Fibroblast of skin of abdomen (primary cell): ENCODE measurements around the gene SLC35D2. TPM values are rescaled to one million over a fixed set of nuclear protein-coding genes. Genes with fewer than 3 reads are reported as not detected.

ENCODE experiments used
- DNase-seq: peaks from one replicate; pipeline ENCODE4 v3.0.0-alpha.2; 2013
- polyA plus RNA-seq, 2 experiments: library from polyadenylated mRNA; unstranded; fragments of 120-200 nt; gene quantifications; one replicate each; pipeline ENCODE4 v1.2.1, GENCODE V29; 2013; ENCODE audit not compliant: insufficient read length in 2 of 2

SLC35D2 gene
- 16.4 TPM for polyA plus RNA-seq (2013, experiment 1 of 2; ENCODE audit: insufficient read length)
- 17.4 TPM for polyA plus RNA-seq (2013, experiment 2 of 2; ENCODE audit: insufficient read length)

GRCh38 chr9:96383165-96383942, at the start of gene SLC35D2:
Gene SLC35D2 (minus strand): TSS chr9:96383711. CDS start chr9:96383634, 77 bp downstream.
- DNase-seq = peak; percentile 35

GRCh38 chr9:96430377-96430776, 46.9 kb upstream of the SLC35D2 start:
- DNase-seq = no peak

DNA sequence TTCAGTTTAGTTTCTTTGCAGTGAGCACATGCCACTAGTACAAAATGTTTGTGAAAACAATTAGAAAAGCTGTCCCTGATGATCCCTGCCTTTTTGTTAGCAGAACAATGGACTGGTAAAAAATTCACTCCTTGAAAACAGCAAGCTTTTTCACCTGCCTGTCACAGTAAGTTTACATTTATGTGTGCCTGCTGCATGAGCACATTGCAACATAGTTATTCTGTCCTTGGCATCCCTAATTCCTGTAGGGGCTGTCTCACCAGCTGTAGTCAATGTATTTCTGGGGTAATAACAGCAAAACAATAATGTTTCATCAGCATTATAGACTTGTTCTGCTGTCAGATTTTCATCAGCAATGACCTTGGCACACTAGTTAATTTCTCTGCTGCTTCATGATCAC, 46.2 kb upstream of the SLC35D2 start:
- DNase-seq = no peak

GRCh38 chr9:96425500-96426169, 42.1 kb upstream of the SLC35D2 start:
- DNase-seq = no peak

- DNase-seq = no peak
Measured at GRCh38 chr9:96423985-96424336, 40.5 kb upstream of the SLC35D2 start.

DNA sequence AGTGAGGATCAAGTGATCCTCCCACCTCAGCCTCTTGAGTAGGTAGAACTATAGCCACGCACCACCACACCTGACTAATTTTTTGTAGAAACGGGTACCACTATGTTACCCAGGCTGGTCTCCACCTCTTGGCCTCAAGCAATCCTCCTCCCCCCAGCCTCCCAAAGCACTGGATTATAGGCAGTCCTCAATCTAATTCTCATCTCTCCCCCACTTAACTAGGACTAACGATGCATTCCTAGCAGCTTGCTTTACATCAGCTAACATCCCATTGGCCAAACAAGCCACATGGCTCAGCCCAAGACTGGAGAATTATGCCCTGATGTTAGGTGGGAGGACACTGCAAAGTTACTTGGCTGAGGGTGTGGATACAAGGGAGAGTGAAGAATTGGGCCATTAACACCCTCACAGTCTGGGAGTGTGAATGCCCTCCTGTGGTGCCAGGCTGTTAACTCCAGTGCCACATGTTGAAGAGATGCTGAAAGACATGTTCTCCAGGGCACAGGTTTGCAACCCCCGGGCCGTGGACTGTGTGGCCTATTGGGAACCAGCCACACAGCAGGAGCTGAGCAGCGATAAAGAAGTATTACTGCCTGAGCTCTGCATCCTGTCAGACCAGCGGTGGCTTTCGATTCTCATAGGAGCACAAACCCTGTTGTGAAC, 39.9 kb upstream of the SLC35D2 start:
- DNase-seq = no peak

DNA sequence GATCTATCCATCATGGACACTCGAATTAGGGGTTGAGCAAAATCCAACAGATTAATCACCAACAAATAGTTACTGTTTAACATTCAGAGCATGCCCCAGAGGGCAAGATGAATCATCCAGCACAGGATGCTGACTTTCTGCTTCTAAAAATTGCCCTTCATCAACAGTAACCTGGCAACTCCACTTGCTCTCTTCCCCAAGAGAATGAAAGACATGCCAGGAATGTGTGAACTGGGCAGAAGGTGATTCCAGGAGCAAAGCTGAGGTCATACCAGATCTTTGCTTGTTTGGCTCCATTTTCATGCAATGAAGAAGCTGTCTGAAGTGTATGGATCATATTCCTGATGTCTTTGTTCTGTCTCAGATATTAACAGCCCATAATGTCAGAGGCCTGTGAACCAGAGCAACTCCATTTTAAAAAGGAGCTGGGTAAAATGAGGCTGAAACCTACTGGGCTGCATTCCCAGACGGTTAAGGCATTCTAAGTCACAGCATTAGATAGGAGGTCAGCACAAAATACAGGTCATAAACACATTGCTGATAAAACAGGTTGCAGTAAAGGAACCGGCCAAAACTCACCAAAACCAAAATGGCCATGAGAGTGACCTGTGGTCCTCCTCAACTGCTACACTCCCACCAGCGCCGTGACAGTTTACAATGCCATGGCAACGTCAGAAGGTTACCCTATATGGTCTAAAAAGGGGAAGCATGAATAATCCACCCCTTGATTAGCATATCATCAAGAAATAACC, 37.1 kb upstream of the SLC35D2 start:
- peak; percentile 93 for DNase-seq

GRCh38 chr9:96419691-96419969, 36.1 kb upstream of the SLC35D2 start:
- DNase-seq = no peak

DNA sequence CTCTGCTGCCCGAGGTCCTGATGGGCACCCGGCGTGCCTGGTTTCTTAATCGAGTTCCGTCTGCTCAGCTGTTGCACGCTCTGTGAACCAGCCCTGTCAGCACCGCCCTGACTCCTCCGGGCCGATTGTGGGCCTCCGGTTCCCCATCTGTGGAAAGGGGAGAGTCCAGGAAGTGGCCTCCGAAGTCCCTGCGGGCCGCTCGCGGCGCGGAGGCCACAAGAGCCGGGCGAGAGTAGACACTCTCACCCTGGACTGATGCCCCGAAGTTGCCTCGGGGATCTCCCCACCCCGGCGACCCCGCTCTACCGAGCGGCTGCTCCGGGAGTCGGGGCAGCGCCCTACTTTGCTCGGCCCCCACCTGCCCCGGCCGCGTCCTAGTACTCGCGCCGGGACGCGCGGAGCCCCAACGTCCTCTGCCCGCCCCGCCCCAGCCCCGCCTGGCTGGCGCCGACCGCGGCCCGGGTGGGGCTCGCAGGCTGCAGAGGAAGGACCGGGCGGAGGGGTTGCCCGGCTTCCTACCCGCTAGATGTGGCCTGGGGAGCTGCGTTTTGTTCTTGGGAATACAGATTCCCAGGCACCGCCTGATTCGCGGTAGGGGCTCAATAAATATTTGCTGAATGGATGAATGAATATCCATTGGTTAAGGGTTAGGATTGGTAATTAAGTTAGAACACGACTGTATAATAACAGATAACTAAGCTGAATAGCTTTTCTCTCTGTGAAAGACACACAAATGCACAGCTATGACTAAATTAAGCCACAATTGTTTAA, 35.6 kb upstream of the SLC35D2 start:
- peak; percentile 24 for DNase-seq

- DNase-seq = peak; percentile 99
Measured at GRCh38 chr9:96418083-96418919, 34.8 kb upstream of the SLC35D2 start, which contains the start of gene ZNF367. Gene ZNF367 (minus strand): TSS chr9:96418370. CDS start chr9:96418032, 338 bp downstream.

DNA sequence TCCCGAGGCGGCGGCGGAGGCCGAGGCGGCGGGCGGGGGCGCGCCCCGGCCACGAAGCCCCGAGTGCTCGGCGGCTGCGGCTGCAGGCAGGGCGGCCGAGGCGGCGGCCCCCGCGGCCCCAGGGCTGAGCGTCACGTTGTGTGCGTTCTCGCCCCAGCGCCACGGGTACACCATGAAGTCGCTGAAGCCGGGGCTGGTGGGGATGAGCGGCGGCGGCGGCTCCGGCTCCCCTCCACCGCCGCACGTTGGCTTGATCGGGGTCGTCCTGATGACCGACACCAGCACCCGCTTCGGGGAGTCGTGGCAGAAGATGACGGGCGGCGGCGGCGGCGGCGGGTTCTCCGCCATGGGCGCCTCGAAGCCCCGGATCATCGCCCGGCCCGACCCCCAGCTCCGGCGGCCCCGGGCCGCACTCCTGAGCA, 34.2 kb upstream of the SLC35D2 start:
- DNase-seq = no peak

GRCh38 chr9:96417051-96417586, 33.6 kb upstream of the SLC35D2 start:
- DNase-seq = peak; percentile 81

DNA sequence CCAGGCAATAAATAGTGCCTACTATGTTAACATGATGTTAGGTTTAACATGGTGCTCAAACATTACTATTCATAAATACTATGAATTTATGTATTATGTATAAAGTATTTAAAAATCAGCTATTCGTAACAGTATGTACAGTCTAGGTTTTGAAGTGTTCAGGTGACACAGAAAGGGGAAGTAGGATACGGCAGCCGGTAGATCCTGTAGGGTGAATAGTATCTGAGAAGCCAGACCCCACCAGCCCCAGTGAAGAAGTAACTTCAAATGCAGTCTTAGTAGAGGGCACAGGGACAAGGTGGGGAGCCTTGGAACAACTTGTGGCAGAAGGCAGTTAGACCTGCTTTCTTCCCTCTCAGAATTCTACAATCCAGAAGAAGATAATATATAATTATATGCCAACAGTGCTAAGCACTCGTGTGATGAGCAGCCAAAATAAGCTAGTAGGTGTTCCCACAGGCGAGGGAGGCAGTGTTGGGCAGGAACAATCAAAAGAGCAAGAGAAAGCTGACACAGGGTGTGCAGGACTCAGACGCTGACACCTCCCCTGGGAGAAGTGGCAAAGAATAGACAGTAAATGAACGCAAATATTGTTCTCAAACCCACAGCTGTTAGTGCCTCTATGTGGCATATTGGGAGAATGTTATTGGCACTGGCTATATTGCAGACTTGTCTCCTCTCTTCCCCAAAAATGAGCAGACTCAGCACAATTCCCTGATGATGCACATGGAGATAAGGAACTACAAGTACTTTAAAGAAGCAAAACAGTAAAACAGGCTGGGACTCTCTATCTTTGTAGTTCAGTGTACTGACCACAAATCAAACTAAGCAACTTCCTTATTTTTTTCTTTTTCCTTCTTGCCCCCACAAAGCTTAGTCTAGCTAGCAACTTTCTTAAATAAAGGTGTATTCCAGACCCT, 30.1 kb upstream of the SLC35D2 start:
- DNase-seq = no peak

DNA sequence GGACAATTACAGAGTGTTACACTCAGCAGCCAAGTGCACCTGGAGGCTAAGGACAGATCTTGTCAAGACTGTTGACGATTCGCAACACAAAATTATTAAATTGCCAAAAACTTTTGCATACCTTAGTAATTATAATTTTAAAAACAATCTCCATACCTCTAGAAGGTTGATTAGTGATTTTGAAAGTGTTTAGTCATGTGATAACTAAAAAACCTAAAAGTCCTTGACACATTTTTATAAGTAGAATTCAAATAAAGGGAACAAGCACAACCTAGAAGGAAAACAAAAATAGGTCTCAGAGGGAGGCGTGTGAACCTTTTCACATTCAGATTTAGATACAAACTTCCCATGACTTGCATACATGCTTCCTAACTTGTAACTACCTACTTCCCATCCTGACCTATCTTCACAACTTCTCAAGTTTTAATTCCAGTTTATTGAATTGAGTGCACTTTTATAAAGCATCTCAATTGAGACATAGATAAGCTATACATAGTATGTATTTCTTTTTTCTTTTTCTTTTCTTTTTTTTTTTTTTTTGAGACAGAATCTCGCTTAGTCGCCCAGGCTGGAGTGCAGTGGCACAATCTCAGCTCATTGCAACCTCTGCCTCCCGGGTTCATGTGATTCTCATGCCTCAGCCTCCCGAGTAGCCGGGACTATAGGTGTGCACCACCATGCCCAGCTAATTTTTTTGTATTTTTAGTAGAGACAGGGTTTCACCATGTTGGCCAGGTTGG, 28.8 kb upstream of the SLC35D2 start:
- DNase-seq = no peak

GRCh38 chr9:96411129-96411838, 27.8 kb upstream of the SLC35D2 start:
- DNase-seq = no peak

DNA sequence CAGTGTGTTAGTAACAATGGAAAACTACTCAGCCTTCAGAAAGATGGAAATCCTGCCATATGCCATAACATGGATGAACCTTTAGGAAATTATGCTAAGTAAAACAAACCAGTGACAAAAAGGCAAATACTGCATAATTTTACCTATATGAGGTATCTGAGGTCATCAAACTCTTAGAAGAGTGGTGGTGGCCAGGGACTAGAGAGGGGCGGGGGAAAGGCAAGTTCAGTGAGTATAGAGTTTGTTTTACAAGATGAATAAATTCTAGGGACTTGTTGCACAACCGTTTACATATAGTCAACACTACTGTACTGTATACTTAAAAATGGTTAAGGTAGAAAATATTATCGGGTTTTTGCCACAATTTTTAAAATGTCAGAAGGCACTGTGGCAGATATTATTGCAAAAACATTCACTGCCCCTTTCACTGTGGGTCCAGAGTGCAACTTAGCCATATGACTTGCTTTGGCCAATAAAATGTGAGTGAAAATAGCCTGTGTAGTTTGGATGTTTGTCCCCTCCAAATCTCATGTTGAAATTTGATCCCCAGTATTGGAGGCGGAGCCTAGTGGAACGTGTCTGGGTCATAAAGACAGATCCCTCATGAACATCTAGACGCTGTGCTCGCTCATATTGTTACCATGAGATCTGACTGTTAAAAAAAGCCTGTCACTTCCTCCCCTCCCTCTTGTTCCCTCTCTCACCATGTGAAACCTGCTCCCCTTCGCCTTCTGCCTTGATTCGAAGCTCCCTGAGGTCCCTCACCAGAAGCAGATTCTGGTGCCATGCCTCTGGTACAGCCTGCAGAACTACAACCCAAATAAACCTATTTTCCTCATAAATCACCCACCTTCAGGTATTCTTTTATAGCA, 25.1 kb upstream of the SLC35D2 start:
- DNase-seq = no peak
